GM23248 (cell line): ENCODE measurements around the gene C2orf81.

Source experiments
- EZH2 ChIP-seq: fragments of 200-600 bp; sonication (generic); IDR thresholded peaks from 2 replicates; pipeline ENCODE4 v1.6.1; 2018; ENCODE audit warnings: antibody characterized with exemption, mild to moderate bottlenecking; ENCODE audit not compliant: insufficient read depth, poor library complexity, severe bottlenecking
- EZH2phosphoT487 ChIP-seq: fragments of 200-600 bp; sonication (generic); IDR thresholded peaks from 2 replicates; pipeline ENCODE4 v1.6.1; 2018; ENCODE audit warnings: antibody characterized with exemption, moderate library complexity, mild to moderate bottlenecking, low read depth; ENCODE audit not compliant: insufficient read depth

- TF ChIP-seq EZH2phosphoT487 (no peak), EZH2 (peak; percentile 22)
Observed at GRCh38 chr2:74441690-74442482, 20.5 kb upstream of the C2orf81 start, which contains the start of gene RTKN.
